Islet of Langerhans (tissue), 1 donor: ENCODE measurements around the gene SYNPR.

ENCODE experiments used
- FAIRE-seq: peaks from one replicate; lab custom pipeline; 2011; peaks lifted over from hg19 to GRCh38; lab: Jason Lieb, UNC

The SYNPR gene

DNA sequence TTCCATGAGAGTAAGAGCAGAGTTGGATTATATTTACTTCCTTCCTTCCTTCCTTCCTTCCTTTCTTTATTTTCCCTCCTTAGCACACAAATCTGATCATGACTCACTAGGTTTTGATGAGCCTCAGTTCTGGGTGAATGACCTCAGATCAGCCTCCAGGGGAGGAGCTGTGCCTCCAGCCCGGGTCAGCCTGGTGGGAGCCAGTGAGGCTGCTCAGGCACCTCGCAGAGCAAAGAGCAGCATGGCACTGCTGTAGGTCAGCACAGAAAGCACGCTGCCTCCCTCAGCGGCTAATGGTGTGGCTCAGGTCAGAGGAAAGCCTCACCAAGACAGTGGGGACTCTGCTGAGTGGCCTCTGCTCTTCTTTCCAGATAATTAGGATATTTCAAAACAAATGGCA, 108.5 kb downstream of the SYNPR start:
- FAIRE-seq = no peak

DNA sequence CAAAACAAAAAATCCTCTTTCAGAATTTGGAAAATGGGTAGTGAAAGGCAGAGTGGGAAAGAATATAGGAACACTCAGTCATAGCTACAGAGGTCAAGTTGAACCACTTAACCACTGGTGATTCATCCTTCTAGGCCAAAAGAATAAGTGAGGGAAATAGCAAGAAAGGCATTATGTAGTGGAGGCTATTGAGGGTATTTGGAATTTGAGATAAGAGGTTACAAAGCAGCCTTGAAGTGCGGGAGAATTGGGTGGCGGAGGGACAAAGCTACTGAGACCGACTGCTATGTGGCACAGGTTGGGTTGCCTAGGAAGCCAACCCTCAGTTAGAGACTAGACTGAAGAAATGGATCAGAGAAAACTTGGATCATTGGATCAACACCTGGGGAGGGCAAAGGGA, 109.5 kb downstream of the SYNPR start:
- FAIRE-seq = no peak

DNA sequence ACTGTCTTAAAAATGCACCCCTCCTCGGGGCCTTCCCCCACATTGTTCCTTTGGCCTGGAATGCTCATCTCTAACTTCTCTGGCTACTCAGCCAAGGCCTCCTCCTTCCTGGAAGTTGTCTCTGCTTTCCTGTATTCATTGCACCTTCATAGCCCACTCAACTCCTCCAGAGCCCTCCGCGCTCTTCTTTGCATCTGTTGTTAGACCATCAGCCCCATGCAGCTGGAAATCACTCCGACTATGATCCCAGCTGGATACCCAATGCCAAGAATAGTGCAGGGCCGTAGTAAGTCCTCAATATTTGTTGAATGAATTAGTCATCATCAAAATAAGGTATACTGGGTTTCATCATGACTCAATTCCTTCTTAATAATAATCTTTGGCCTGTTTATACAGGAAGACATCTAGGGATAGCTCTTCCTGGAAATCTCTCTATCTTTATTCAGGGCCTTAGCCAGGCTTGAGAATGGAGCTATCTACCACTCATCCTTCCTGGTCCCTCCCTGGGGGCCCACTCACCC, 112.7 kb downstream of the SYNPR start:
- FAIRE-seq = no peak

DNA sequence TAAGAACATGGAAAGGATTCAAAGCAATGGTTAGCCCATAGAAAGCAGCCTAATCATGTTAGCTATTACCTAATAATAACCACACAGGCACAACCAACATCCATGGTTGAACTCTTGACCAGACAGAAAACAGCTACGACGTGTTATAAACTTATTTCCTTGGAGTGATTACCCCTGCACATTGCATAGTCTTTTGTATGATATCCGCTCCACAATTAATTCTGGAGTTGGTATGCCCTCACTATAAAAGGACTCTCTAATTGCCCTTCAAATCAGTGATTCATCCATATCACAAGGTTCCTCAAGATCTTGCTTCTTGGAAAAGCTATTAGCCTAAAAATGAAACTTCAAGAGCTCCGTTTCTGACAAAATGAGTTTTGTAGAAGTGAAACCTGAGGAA, 117.9 kb downstream of the SYNPR start:
- FAIRE-seq = no peak

DNA sequence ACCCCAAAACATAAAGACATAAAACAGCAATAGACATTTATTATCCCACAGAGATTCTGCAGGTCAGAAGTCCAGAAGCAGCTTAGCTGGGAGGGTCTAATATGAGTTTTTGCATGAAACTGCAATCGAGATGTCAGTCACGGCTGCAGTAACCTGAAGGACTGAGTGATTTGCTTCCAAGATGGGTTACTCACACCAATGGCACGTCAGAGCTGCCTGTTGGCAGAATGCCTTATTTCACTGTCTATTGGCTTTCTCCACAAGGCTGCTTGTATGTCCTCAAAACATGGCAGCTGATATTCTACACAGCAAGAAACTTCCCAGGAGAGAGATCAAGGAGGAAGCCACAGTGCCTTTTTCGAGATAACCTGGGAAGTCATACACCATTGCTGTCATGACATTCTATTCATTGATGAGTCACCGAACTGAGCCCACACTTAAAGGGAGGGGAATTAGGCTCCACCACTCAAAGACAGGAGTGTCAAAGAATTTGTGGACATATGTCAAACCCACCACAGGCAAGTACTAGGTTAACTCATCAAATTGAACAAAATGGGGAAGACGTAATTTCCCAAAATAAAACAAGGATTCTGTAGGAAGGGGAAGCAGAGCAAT, 122.2 kb downstream of the SYNPR start:
- FAIRE-seq = no peak

DNA sequence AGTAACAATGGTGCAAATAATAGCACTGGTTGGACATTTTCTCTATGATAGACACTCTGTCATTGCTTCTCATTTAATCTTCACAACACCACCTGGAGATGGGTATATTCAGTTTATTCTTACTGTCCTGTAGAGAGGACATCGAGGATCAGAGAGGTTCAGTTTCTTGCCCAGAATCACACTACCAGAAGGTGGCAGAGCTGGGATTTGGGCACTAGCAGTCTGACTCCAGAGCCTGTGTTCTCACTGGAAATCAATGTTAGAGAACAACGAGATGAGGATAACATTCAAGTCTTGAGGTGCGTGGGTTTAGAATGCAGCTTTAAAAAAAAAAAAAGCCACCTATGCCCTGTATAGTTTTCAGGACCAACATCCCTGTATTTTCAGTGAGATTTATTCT, 127.8 kb downstream of the SYNPR start:
- FAIRE-seq = no peak

DNA sequence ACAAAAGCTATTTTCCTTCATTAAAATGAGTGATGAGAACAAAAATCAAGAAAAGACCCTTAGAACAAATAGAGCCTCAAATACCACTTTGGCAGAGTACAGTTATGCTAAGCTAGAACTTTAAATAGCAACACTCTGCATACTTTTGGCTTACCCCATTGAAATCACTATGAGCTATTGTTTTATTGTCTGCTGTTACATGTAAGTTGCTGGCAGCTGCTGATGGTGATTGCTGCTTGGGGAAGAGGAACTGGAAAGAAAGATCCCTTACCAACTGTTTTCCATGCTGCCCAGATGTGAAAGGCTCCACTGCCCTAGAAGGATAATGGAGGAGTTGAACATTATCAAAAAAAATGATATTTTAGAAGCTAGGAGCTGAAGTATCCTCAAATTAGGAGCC, 135.4 kb downstream of the SYNPR start:
- no peak for FAIRE-seq

DNA sequence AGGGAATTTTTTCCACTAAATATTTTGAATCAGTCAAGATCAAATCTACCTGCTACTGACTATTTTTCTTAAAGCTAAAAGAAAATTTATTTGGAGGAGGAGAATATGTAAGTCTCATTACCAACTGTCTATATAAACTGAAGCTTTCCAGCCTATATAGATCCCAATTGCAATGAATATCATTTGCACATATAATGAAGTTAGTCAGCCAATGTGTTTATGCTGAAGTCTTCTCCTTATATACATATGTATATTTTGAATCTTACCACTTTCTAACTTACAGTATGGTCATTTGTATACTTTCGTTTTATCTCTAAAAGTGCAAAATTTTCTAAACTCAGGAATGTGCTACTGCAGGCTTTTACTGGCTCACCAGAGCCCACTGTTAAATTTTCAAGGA, 136.5 kb downstream of the SYNPR start:
- no peak for FAIRE-seq

DNA sequence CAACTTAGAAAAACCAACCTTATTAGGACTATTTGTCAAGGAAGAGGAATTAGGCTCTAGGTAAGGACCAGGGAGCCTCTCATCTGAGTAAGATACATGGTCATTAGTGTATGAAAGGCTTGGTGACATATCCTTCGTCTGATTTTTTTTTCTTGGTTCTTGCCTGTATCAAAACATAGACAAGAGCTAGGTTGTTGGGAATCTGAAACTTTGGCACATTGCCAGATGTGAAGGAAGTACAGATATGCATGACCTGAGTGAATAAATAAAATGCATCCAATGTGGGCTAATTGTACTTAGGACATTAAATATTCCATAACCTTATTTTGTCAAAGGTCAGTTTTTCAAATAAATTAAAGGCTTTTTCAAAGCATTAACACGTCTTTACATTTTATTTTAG, 151.8 kb downstream of the SYNPR start:
- no peak for FAIRE-seq

DNA sequence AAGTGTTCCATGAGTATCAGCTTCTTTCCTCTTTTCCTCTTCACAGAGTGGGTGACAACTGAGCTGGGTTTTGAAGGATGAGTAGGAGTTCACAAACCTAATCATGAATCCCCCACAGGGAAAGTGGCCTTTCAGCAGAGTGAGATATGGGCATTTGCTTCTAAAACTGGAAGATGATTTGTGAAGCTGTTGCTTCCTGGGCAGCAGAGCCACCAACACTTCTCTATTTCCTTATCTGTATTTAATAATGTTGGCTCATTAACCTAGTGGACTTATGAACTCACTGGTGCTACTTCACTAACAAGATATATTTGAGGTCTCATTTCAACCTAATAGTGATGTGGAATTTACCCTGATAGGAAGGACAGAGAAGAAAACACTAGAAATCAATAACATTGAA, 152.8 kb downstream of the SYNPR start:
- no peak for FAIRE-seq

DNA sequence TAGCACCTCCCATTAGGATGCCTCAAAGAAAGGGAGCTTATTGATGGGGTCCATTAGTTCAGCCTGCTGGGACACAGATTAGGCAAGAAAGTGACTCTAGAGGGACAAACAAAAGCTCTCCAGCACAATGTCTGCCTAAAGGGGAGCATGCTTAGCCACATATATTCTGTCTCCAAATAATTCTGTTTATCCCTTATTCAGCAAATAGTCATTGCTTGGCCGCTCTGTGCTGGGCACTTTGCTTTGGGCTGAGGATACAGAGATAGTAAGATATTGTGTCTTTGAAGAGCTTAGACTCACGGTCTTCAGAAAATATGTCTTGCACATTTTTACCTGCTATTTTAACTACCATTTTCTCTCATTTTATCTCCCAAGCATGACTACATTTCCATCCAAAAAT, 159.8 kb downstream of the SYNPR start:
- no peak for FAIRE-seq

DNA sequence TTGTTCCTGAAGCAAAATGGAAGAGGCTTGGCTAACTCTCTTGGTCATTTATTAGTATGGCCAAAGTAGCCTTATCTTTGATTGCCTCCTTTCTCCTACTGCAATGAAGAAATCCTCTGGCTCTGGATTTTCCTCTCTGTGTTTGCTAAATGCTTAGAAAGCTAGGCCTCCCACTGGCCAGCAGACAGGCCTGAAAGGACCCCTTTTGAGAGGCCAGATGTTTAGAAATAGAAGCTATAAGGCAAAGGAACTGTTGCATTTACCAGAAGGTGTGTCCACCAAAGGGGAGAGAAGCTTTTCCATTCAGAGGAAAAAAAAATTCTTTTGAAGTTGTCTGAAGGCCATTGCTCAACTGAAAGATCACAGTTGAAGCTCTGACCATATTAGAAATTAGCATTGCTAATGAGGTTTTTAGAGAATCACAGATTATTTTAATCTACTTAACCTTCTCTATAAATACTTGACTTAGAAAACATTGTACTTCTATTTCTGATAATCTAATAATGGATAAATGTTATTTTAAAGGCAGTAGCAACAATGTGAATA, 160.8 kb downstream of the SYNPR start:
- FAIRE-seq = no peak

DNA sequence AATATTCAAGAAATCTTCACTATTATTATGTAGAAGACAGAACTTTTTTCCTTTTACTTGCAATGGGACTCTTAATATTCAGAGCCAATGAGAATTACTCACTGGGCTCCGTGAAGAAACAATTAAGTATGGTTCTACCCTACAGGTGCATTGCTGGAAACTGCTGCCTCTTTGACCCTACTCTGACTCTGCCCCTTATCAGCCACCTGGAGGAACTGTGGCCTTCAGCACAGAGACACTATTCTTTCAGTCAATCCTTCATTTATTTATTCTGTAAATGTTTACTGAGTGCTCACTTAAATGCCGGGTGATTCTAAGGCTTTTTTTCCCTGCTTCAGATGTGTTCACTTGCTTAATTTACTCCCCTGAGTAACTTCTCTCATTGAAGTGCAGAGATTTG, 163.2 kb downstream of the SYNPR start:
- no peak for FAIRE-seq

DNA sequence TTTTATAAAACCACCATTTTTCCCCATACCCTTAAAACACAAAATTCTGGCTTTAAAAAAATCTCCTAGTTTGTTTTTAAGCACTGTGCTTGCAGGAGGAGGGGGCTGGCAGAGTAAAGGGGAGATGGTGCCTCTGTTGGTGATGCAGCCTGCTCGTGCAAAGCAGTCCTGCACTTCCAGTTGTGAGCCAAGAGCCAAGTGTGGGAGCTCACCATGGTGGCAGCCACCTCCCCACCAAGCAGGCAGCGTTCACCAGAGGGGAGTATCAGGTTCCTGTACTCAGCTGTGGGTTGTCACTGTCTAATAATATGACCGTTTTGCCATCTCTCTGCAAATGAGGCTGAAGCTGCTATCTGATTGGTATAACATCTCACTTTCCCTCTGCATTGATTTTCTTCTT, 164.8 kb downstream of the SYNPR start:
- FAIRE-seq = no peak

DNA sequence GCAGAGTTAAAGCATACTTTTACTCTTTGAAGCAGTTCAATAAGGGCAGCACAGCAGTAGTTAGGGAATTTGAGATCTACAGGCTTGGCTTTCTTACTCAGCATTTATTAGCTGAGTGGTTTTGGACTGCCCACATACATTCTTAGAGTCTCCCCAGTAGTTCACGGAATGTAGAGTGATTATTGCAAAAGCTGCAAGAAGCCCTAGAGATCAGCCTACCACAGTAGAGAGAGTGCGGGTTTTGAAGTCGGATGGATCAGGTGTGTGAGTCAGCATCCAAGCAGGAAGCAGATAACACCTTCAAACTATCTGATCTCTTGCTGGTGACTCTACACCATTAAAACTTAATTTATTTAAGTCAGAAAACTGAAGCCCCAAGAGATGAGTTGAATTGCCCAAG, 171.9 kb downstream of the SYNPR start:
- FAIRE-seq = no peak

DNA sequence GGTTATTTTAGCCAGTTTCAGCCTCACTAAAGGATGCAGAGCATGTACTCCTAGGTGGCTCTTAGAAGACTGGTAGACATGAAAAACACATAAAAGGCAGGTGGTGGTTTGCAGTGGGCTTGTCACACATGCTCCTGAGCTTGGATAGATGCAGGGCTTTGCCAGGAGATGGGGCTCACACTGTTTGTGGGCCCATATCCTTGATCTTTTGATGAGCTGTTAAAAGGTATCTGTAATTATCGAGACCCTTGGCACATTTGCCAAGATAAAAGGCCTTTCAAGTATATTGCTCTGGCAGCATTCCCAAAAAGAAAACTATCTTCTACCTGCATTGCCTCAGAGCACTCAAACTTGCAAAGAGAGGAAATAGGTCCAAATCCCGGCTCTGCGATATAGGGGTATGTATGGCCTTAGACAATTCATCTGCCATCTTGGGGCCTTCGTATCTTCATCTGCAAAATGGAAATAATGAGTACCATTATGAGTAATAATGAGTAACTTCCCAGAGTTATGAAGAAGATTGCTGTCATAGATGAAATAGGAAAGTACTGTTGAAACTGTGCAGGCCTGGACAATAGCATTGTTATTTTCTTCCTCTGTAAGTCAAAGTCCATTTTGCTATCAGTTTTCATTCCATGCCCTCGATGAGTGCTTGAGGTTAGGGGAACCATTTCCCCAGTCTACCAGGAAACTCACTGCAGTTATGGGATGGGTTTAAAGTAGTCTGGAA, 172.7 kb downstream of the SYNPR start:
- FAIRE-seq = no peak

DNA sequence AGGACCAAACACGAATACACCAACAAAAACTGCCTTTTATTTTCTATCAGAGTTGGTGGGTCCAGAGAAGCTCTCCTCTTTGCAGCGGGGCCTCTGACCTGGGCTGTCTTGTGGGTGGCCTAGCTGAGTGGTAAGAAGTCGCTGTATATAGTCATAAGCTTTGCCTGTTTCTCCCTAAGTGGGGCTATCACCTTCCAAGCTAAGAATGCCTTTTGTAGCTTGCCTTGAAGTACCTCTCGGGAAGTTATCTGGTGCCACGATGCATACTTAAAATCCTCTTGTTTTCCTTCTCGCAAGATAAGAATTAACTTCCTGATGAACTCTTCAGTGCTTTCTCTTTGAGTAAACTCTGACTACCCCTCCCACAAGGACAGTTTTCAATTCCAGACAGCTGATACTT, 178.8 kb downstream of the SYNPR start:
- no peak for FAIRE-seq

DNA sequence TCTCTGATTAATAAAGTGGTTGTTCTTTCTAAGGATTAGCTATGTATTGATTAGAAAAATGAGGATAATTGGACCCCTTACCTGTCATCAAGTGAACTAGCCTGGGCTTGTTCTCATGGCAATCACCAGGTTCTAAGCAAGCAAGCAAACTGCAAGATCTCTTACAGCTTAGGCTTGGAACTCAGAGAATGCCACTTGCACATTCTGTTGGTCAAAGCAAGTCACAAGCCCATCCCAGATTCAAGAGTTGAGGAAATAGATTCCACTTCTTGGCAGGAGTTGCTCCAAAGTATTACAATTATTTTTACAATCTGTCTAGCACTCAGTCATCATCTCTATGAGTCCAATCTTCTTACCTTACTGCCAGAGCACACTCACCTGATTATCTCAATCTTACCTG, 180.3 kb downstream of the SYNPR start:
- no peak for FAIRE-seq

DNA sequence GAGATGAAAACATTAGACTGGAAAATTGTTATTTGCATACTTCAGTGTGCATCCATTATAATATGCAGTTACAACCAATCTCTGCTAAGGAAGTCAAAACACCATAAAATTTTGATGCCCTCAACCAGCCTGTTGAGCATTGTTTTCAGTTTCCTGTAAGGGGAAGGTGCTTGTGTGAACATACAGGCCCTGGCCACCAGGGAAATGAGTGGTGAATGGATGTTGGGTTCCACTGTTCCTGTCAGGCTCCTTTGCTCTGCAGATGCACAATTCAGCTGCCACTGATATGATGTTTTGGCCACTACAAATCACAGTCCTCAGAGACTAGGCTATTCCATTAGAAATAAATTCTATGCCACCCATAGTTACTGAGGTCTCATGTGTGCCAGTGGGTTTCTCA, 184.6 kb downstream of the SYNPR start:
- no peak for FAIRE-seq

DNA sequence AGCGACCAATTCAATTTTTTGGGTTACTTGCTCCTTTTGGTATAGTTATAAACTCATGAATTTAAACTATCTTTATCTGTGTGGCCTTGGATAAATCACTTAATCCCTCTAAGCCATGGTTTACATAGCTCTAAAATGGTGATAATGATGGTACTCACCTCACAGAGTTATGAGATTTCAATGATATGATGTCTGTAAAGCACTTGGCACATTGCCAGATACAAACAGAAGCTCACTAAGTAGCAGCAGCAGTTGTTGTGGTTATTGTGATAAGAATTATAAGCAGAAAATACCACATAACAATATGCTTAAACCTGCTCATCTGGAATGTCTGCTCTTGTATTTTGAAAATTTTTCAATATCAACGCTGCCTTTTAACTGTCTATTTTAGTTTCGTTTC, 189.3 kb downstream of the SYNPR start:
- no peak for FAIRE-seq

DNA sequence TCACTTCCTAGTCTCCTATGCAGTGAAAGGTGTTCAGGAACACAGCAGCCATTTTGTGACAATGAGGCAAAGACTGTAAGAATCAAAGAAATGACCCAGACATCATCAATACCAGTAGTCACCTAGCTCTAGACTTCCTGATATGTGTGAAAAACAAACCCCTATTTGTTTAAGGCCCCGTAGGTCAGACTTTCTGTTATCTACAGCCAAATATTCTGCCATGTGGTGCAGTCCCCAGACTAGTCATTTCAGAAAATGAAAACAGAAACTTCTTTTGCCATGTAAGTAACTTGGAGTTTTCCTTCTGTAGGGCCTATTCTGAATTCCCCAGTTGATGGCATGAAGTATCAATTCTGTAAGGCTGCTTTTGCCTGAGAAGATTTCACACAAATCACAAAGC, 192.6 kb downstream of the SYNPR start:
- FAIRE-seq = no peak

DNA sequence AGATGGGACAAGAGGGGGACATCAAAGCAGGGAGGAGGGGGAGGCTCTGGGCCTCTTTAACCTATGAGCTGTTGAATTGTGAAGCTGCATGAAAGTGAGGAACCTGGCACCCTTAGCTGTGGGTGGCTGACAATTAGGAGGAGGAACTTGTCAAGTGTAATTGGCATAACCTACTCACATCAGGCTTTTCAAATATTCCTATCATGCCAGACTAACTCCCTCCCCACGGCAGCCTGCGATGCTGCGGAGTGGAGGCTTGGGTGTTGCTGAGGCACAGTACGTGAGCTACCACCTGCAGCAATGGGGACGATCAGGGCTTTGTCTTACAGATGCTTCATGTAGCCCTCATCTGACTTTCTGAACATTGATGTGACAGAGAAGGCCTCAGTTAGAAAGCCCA, 193.7 kb downstream of the SYNPR start:
- no peak for FAIRE-seq

DNA sequence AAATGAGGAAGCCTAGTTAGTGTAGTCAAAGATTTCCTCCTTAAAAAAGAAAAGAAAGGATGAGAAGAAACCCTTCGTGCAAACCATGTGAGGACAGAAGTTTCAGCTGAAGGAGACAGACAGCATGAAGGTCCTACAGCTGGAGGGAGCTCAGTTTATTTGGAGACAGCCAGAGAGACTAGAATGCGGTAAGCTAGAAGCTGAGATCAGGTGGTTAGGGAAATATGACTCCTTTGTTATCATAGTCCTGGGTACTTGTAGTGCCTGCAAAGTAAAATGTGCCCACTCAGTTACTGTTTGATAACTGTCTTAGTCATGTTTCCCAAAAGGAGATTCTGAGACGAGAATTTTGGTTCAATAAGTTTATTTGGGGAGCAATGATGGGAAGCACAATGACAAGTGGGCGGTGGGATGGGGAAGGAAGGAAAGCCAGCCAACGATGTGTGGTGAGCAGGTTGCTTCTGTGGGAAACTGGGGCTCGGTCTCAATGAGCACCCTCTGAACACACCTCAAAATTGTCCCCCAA, 195.6 kb downstream of the SYNPR start:
- no peak for FAIRE-seq
